ENCODE results near the gene HTATSF1.

HTATSF1 gene

GRCh38 chrX:136497556-136498052, at the start of gene HTATSF1:
TSS of gene HTATSF1 (plus strand) at chrX:136497592. CDS start at chrX:136497685, 93 bp downstream.
- no peak for DNase-seq

GRCh38 chrX:136447968-136448367, 49.4 kb upstream of the HTATSF1 start:
- DNase-seq: no peak

- no peak for DNase-seq
These were observed 47.2 kb upstream of the HTATSF1 start for GRCh38 chrX:136450050-136450830.

- no peak for DNase-seq
These were observed 44.8 kb upstream of the HTATSF1 start for GRCh38 chrX:136452614-136453013.

GRCh38 chrX:136453114-136453513, 44.3 kb upstream of the HTATSF1 start:
- no peak for DNase-seq

GRCh38 chrX:136453771-136454170, 43.6 kb upstream of the HTATSF1 start:
- DNase-seq: no peak

GRCh38 chrX:136456133-136456532, 41.3 kb upstream of the HTATSF1 start:
- no peak for DNase-seq

- no peak for DNase-seq
These were observed 40.0 kb upstream of the HTATSF1 start for GRCh38 chrX:136457303-136457917.

GRCh38 chrX:136464589-136464988, 32.8 kb upstream of the HTATSF1 start:
- DNase-seq: no peak

- no peak for DNase-seq
These were observed 30.1 kb upstream of the HTATSF1 start for GRCh38 chrX:136467303-136467702.

- DNase-seq: no peak
These were observed 28.8 kb upstream of the HTATSF1 start for GRCh38 chrX:136468391-136469103.

GRCh38 chrX:136473663-136474062, 23.7 kb upstream of the HTATSF1 start:
- no peak for DNase-seq

- no peak for DNase-seq
These were observed 22.2 kb upstream of the HTATSF1 start for GRCh38 chrX:136475236-136475635.

- DNase-seq: no peak
These were observed 20.9 kb upstream of the HTATSF1 start for GRCh38 chrX:136476501-136476900.

GRCh38 chrX:136477026-136477425, 20.4 kb upstream of the HTATSF1 start:
- no peak for DNase-seq

- no peak for DNase-seq
These were observed 17.0 kb upstream of the HTATSF1 start for GRCh38 chrX:136480383-136480782.

- no peak for DNase-seq
These were observed 9.7 kb upstream of the HTATSF1 start, which contains the start of gene BRS3 for GRCh38 chrX:136487647-136488046. TSS of gene BRS3 (plus strand) at chrX:136487947. CDS start at chrX:136488115, 168 bp downstream.

GRCh38 chrX:136488706-136489105, 8.7 kb upstream of the HTATSF1 start:
- DNase-seq: no peak

GRCh38 chrX:136491832-136492231, 5.6 kb upstream of the HTATSF1 start:
- DNase-seq: no peak

- no peak for DNase-seq
These were observed 4.4 kb upstream of the HTATSF1 start for GRCh38 chrX:136493011-136493410.

- no peak for DNase-seq
These were observed 2.3 kb upstream of the HTATSF1 start for GRCh38 chrX:136495043-136495442.

GRCh38 chrX:136496186-136496763, 1.1 kb upstream of the HTATSF1 start:
- no peak for DNase-seq
